GM19324 (cell line): Measurements from ENCODE around the gene INO80B.
"Not testable (repeated sequence)": the region's sequence is repeated elsewhere in the genome, so short reads cannot be mapped to it uniquely, and the experiment has no call there.

Source experiments
- ATAC-seq: cut with Tn5 transposase; IDR thresholded peaks from one replicate; pipeline ENCODE4 v1.9.1; 2021; ENCODE audit warnings: mild to moderate bottlenecking, moderate library complexity; ENCODE audit not compliant: unreplicated experiment, low FRiP score

INO80B gene

GRCh38 chr2:74454654-74455511 is at the start of gene INO80B:
TSS of gene INO80B (plus strand) at chr2:74455087. CDS start at chr2:74455117, 30 bp downstream.
- ATAC-seq, result peak; percentile 50

DNA sequence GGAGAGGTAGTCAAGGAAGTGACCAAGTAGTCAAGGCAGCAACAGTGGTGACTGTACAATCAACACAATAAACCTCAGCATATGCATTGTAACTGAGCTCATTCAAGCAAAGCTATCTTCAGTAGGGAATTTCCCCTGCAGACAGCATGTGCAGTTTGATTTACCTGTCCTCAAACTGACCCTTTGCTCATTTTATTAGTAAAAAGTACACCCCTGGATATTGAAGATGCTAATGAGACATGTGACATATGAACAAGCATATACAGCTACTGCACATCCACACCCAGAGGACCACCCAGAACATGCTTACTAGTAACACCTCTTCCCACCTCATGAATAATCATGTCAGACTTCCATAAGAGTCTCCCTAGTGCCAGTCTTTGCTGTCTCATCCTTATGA is 48.9 kb upstream of the INO80B start:
- no peak for ATAC-seq

- no peak for ATAC-seq
These were observed 47.2 kb upstream of the INO80B start for GRCh38 chr2:74407682-74408081.

GRCh38 chr2:74413001-74413698 is 41.7 kb upstream of the INO80B start:
- no peak for ATAC-seq

DNA sequence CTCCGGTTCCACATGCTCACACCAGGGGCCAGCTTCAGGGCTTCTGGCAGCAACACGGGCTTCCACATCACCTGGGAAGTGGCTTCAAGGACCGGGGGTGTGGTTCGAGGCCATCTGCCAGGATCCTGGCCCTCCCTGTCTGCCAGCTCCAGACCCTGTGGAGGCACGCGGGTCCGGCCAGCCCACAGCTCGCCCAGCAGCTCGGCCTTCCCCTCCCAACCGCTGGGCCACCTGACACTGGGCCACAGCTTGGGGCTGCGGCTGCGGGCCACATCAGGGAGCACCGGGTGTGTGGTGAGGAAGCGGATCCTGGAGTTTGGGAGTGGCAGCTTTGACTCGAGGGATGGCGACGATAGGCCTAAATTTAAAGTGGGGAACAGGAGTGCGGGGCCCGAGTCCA is 40.4 kb upstream of the INO80B start:
- no peak for ATAC-seq

- ATAC-seq, result no peak
These were observed 39.8 kb upstream of the INO80B start for GRCh38 chr2:74414881-74415761.

GRCh38 chr2:74415762-74416395 is 39.0 kb upstream of the INO80B start:
- no peak for ATAC-seq

DNA sequence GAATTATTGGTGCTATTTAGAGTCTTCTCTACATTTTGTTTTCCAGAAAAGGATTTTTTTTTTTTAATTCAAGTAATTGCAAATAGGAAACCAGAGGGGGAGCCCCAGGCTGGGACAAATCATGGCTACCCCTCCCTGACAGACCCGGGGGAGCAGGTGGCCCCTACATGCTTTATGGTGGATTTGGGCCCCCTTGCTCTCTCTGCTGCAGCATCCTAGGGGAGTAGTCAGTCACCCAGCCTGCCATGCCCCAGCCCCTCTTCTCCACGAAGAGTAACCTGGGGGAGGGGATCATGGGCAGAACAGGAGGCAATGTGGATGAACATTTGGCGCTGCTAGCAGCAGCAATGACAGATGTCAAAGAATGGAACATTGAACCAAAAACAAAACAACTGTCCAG is 38.1 kb upstream of the INO80B start:
- no peak for ATAC-seq

- no peak for ATAC-seq
These were observed 37.7 kb upstream of the INO80B start for GRCh38 chr2:74417197-74417596.

GRCh38 chr2:74417763-74418162 is 37.1 kb upstream of the INO80B start:
- no peak for ATAC-seq

DNA sequence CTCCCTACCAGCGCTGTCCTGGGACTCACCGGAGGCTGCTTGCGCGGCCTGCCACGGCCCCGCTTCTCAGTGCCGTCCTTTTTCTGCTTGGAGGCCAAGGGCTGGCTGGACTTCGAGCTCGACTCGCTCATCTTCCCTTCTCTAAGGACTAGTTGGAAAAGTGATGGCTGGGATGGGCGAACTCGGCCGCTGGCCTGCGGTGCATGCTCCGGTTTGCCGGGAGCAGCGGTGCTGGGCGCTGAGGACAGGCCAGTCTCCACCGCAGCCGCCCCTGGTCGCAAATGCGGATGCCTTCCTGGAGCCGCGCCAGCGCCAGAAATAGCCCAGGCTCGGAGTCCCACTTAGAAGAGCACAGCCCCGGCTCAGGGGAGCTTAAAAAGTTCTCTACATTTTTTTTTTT is 36.6 kb upstream of the INO80B start:
- no peak for ATAC-seq

DNA sequence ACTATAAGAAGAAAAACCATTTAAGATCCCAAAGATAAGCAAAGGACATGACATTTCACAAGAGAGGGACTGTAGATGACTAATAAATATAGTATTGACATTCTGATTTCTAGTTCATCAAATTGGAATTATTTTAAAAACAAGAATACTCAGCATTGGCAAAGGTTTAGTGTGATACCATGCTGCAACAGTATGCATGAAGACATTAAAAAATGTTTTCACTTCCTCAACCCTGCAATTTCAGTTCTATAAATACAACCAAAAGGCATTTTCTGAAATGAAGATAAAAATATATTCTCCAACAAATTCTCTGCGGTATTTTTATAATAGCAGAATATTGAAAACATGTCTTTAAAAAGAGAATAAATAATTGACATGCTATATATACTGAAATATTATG is 35.5 kb upstream of the INO80B start:
- no peak for ATAC-seq

- ATAC-seq, result no peak
These were observed 34.9 kb upstream of the INO80B start for GRCh38 chr2:74420006-74420405.

DNA sequence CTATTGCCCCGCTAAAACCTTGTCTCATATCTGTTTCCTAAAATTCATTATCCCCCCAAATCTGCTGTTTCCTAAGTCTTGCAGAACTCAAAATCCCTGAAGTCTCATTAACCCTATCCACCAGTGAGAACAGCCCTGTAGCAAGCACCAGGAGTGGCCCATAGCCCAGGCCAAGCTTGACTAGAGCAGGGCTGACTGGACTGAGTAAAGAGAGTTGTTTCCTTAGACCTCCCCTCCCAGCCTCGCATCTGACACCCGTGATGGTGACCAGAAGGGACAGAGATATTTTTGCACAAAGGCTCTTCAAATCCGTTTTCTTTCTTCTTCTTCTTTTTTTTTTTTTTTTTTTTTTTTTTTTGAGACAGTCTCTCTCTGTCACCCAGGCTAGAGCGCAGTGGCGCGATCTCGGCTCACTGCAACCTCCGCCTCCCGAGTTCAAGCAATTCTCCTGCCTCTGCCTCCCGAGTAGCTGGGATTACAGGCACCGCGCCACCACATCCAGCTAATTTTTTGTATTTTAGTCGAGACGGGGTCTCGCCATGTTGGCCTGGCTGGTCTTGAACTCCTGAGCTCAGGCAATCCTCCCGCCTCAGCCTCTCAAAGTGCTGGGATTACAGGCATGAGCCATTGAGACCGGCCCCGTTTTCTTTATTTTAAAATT is 34.3 kb upstream of the INO80B start:
- ATAC-seq, result not testable (repeated sequence)

GRCh38 chr2:74421221-74421870 is 33.5 kb upstream of the INO80B start, which contains the start of the genes C2orf81 and WDR54:
TSS of gene C2orf81 (minus strand) at chr2:74421619. CDS start at chr2:74421560, 59 bp downstream.
TSS of gene WDR54 (plus strand) at chr2:74421730. CDS start at chr2:74422154, 424 bp downstream.
- ATAC-seq, result peak; percentile 94

- ATAC-seq, result no peak
These were observed 31.4 kb upstream of the INO80B start for GRCh38 chr2:74423231-74424095.

DNA sequence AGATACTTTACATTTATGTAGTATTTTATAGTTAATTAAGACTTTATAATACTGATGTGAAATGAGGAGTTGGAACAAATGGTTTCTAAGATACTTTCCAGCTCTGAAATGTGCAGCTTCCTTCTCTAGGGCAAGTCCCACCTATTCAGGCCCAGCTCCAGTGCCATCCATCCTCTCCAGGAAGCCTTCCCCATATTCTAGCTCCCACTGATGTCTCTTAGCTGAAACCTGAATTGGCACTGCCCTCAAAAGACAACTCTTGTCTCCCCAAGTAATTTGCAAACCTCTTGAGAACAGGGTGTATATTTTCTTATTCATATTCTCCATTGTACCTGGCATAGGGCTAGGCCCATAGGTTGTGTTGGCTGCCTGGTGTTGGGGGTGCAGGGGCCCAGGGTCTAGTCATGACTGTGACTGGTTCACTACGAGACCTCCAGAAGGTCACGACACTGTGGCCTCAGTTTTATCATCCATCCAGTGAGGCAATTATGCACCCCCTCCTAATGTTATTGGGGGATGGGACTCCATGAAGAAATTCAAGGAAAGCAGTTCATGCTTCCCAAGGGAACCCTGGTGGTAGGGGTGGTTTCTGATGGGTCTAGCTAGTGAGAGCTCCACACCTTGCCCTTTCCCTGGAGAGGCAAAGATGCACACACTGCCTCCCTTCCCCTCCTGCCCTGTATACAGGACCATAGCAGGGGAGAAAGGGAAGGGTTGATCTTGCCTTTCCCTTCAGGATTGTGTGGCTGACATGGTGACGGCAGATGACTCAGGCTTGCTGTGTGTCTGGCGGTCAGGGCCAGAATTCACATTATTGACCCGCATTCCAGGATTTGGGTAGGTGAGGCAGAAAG is 30.5 kb upstream of the INO80B start:
- no peak for ATAC-seq
